Liver (tissue), 9 donors: ENCODE measurements around the gene MVB12B. TPM values are rescaled to one million over a fixed set of nuclear protein-coding genes. Genes with fewer than 3 reads are reported as not detected.

ENCODE experiments used
- DNase-seq: peaks from one replicate; pipeline ENCODE4 v3.0.0-alpha.2; 2017; ENCODE audit warnings: low spot score
- H3K27ac ChIP-seq, 2 donors: one replicate each; pipeline ENCODE4 v1.7.0; 2013; ENCODE audit warnings: inconsistent platforms in 2 of 2, low read length in 2 of 2, control low read depth in 1 of 2, low read depth in 1 of 2, mild to moderate bottlenecking in 1 of 2
- H3K27me3 ChIP-seq, 4 donors: one replicate each; pipeline versions ENCODE4 v1.6.1 to v1.7.0; 2013; ENCODE audit warnings: low read length in 3 of 4, inconsistent platforms in 1 of 4, mild to moderate bottlenecking in 1 of 4, moderate library complexity in 1 of 4; ENCODE audit not compliant: control insufficient read depth in 4 of 4, insufficient read depth in 4 of 4
- H3K36me3 ChIP-seq, 4 donors: one replicate each; pipeline versions ENCODE4 v1.6.1 to v1.7.0; 2013; ENCODE audit warnings: low read length in 3 of 4, mild to moderate bottlenecking in 3 of 4, low read depth in 1 of 4, moderate library complexity in 1 of 4; ENCODE audit not compliant: control insufficient read depth in 4 of 4, insufficient read depth in 3 of 4
- H3K4me1 ChIP-seq, 4 donors: one replicate each; pipeline versions ENCODE4 v1.6.1 to v1.7.0; 2013; ENCODE audit warnings: low read length in 3 of 4, mild to moderate bottlenecking in 3 of 4, moderate library complexity in 1 of 4; ENCODE audit not compliant: control insufficient read depth in 4 of 4, insufficient read depth in 4 of 4
- H3K4me3 ChIP-seq, 3 donors: one replicate each; pipeline versions ENCODE4 v1.6.1 to v1.7.0; 2013; ENCODE audit warnings: low read length in 3 of 3, control low read depth in 1 of 3, low read depth in 1 of 3, mild to moderate bottlenecking in 1 of 3
- H3K9ac ChIP-seq, 2 donors: one replicate each; pipeline ENCODE4 v1.7.0; 2013; ENCODE audit warnings: low read length in 2 of 2, mild to moderate bottlenecking in 2 of 2, moderate library complexity in 2 of 2, control low read depth in 1 of 2, low read depth in 1 of 2
- H3K9me3 ChIP-seq, 4 donors: one replicate each; pipeline versions ENCODE4 v1.6.1 to v1.7.0; 2013; ENCODE audit warnings: low read length in 3 of 4; ENCODE audit not compliant: control insufficient read depth in 4 of 4
- CTCF ChIP-seq: fragments of 150-350 bp; IDR thresholded peaks from 2 replicates; pipeline ENCODE4 v1.5.1; 2017; ENCODE audit warnings: improper control_type of control experiment, low read depth, low read length; ENCODE audit not compliant: missing input control
- EGR1 ChIP-seq, 2 donors: IDR thresholded peaks; 2 replicates each; pipeline ENCODE4 v1.6.1; 2016 to 2018; ENCODE audit warnings: antibody characterized with exemption in 2 of 2, low read depth in 2 of 2
- FOXA1 ChIP-seq: IDR thresholded peaks from 2 replicates; pipeline ENCODE4 v1.6.1; 2016; ENCODE audit warnings: antibody characterized with exemption
- FOXA2 ChIP-seq: IDR thresholded peaks from 2 replicates; pipeline ENCODE4 v1.6.1; 2016; ENCODE audit warnings: antibody characterized with exemption
- GABPA ChIP-seq, 2 donors: IDR thresholded peaks in 1 of 2; conservative IDR thresholded peaks in 1 of 2; 2 replicates each; pipeline ENCODE4 v1.6.1; 2016; ENCODE audit warnings: antibody characterized with exemption in 2 of 2, mild to moderate bottlenecking in 1 of 2, moderate library complexity in 1 of 2
- HNF4A ChIP-seq, 2 donors: conservative IDR thresholded peaks; 2 replicates each; pipeline ENCODE4 v1.6.1; 2016; ENCODE audit warnings: antibody characterized with exemption in 2 of 2, mild to moderate bottlenecking in 2 of 2
- HNF4G ChIP-seq: IDR thresholded peaks from 2 replicates; pipeline ENCODE4 v1.6.1; 2016; ENCODE audit warnings: antibody characterized with exemption
- JUND ChIP-seq, 2 donors: IDR thresholded peaks; 2 replicates each; pipeline ENCODE4 v1.6.1; 2016; ENCODE audit warnings: antibody characterized with exemption in 2 of 2
- NR2F2 ChIP-seq: IDR thresholded peaks from 2 replicates; pipeline ENCODE4 v1.6.1; 2016; ENCODE audit warnings: antibody characterized with exemption
- RAD21 ChIP-seq, 2 donors: IDR thresholded peaks; 2 replicates each; pipeline ENCODE4 v1.6.1; 2016; ENCODE audit warnings: antibody characterized with exemption in 2 of 2, mild to moderate bottlenecking in 2 of 2
- REST ChIP-seq: IDR thresholded peaks from 2 replicates; pipeline ENCODE4 v1.6.1; 2016; ENCODE audit warnings: antibody characterized with exemption, mild to moderate bottlenecking
- RXRA ChIP-seq, 2 donors: IDR thresholded peaks; 2 replicates each; pipeline ENCODE4 v1.6.1; 2017 to 2018; ENCODE audit warnings: antibody characterized with exemption in 2 of 2, mild to moderate bottlenecking in 1 of 2
- SP1 ChIP-seq: IDR thresholded peaks from 2 replicates; pipeline ENCODE4 v1.6.1; 2018; ENCODE audit warnings: antibody characterized with exemption, mild to moderate bottlenecking
- TAF1 ChIP-seq: conservative IDR thresholded peaks from 2 replicates; pipeline ENCODE4 v1.6.1; 2016; ENCODE audit warnings: antibody characterized with exemption, mild to moderate bottlenecking
- YY1 ChIP-seq: IDR thresholded peaks from 2 replicates; pipeline ENCODE4 v1.6.1; 2016; ENCODE audit warnings: antibody characterized with exemption, mild to moderate bottlenecking
- WGBS: extraction: QIAGEN DNeasy Blood & Tissue Kit; methylation state at CpG from one replicate; pipeline ENCODE4 v1.1.7; 2013; 5-methylcytosine and 5-hydroxymethylcytosine counted together
- polyA plus RNA-seq, 2 donors: library from polyadenylated mRNA; stranded (reverse) in 1 of 2; unstranded in 1 of 2; fragments of 200-250 nt in 1 of 2; fragments of >200 nt in 1 of 2; fragmentation: Nextera tagmentation in 1 of 2; extraction: Ambion mirVana in 1 of 2; gene quantifications; one replicate each; pipeline versions ENCODE4 v1.2.1 to v1.2.3, GENCODE V29; 2013 to 2015
- total RNA-seq, 2 donors: library from RNA; depleted of rRNA; stranded (reverse); fragments of >200 nt; gene quantifications; one replicate each; pipeline ENCODE4 v1.2.3, GENCODE V29; 2014
- TF ChIP-seq, protein P1 (sequence below): IDR thresholded peaks from 2 replicates; pipeline ENCODE4 v1.6.1; 2016; ENCODE audit warnings: antibody characterized with exemption
- TF ChIP-seq, protein P2 (sequence below): IDR thresholded peaks from 2 replicates; pipeline ENCODE4 v1.6.1; 2016; ENCODE audit warnings: antibody characterized with exemption
- TF ChIP-seq, protein P3 (sequence below): IDR thresholded peaks from 2 replicates; pipeline ENCODE4 v1.6.1; 2016; ENCODE audit warnings: antibody characterized with exemption
- donor health status: healthy.
- donor health status: healthy.
- donor health status: healthy.
- donor health status: healthy.
- donor health status: healthy.

The MVB12B gene
- total and polyA plus RNA-seq, 4 donors: 5.3 to 12.4 (median 8.4) TPM

DNA sequence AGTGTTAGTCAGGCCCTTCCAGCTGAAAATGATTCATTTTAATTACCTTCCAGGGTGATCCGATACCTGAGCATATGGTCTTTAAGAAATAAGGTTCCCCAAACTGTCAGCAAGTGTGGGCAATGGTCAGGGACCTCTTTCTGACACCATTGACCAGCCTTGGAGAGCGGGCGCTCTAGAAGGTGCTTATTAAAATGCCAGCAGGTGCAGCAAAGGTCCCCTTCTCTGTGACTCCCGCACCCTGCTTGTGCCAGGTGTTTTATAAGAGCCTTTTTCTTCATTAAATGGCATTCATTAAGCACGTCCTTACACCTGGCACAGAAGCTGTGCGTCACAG lies 85.3 kb downstream of the MVB12B start:
- no peaks in the 10 kb centered on the region for H3K27me3 ChIP-seq
- WGBS: 95% methylated on average over 6 of the region's 6 CpGs
- TF ChIP-seq TAF1: no peak
- no peak for TF ChIP-seq JUND (IDR thresholded peaks at IDR 0.05)
- no peak for TF ChIP-seq HNF4A (conservative IDR thresholded peaks at IDR 0.05)
- TF ChIP-seq RXRA (IDR thresholded peaks at IDR 0.05): no peak
- TF ChIP-seq, protein P1, sequence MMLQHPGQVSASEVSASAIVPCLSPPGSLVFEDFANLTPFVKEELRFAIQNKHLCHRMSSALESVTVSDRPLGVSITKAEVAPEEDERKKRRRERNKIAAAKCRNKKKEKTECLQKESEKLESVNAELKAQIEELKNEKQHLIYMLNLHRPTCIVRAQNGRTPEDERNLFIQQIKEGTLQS: no peak
- no peak for TF ChIP-seq FOXA1
- no peak for TF ChIP-seq REST
- TF ChIP-seq, protein P2, sequence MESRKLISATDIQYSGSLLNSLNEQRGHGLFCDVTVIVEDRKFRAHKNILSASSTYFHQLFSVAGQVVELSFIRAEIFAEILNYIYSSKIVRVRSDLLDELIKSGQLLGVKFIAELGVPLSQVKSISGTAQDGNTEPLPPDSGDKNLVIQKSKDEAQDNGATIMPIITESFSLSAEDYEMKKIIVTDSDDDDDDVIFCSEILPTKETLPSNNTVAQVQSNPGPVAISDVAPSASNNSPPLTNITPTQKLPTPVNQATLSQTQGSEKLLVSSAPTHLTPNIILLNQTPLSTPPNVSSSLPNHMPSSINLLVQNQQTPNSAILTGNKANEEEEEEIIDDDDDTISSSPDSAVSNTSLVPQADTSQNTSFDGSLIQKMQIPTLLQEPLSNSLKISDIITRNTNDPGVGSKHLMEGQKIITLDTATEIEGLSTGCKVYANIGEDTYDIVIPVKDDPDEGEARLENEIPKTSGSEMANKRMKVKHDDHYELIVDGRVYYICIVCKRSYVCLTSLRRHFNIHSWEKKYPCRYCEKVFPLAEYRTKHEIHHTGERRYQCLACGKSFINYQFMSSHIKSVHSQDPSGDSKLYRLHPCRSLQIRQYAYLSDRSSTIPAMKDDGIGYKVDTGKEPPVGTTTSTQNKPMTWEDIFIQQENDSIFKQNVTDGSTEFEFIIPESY: no peak
- no peak for TF ChIP-seq SP1
- no peak for TF ChIP-seq EGR1 (IDR thresholded peaks at IDR 0.05; ENCODE audit: low read depth in 2 of 2)
- DNase-seq: no peak
- H3K36me3 ChIP-seq: peaks cover 2 to 7% (median 3%) of the 10 kb centered on the region in 4 donors
- no peak overlapping the region for H3K27ac ChIP-seq
- no peaks in the 10 kb centered on the region for H3K4me1 ChIP-seq
- no peaks in the 10 kb centered on the region for H3K9me3 ChIP-seq
- H3K9ac ChIP-seq: no peak overlapping the region
- H3K4me3 ChIP-seq: no peak overlapping the region

DNA sequence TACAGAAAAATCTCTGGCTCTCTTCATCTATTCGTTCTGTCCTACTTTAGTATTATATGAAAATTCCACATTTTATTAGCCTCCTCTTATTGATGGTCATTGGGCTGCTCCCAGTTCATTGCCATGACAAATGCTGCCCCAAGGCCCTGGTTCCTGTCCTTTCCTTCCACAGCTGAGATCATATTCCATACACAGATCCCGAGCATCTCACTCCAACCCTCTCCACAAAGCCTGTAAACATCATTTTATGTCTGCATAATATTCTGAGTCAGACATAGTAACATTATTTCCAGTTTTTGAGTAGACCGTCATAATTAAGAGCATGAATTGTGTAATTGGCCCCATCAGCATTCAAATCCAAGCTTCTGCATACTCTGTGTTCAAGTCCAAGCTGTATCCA lies 86.3 kb downstream of the MVB12B start:
- DNase-seq: no peak
- TF ChIP-seq FOXA2: no peak
- TF ChIP-seq REST: no peak
- no peak for TF ChIP-seq GABPA (IDR thresholded peaks at IDR 0.05 in 1 of 2, conservative IDR thresholded peaks at IDR 0.05 in 1 of 2)
- TF ChIP-seq YY1: no peak
- TF ChIP-seq HNF4G: no peak
- no peak for TF ChIP-seq RAD21 (IDR thresholded peaks at IDR 0.05)
- TF ChIP-seq RXRA (IDR thresholded peaks at IDR 0.05): no peak
- TF ChIP-seq, protein P2: no peak
- no peak for TF ChIP-seq TAF1
- TF ChIP-seq, protein P1: no peak
- no peak for TF ChIP-seq FOXA1
- no peak for TF ChIP-seq HNF4A (conservative IDR thresholded peaks at IDR 0.05)
- TF ChIP-seq, protein P3, sequence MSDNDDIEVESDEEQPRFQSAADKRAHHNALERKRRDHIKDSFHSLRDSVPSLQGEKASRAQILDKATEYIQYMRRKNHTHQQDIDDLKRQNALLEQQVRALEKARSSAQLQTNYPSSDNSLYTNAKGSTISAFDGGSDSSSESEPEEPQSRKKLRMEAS: no peak
- TF ChIP-seq SP1: no peak
- TF ChIP-seq CTCF: no peak
- TF ChIP-seq JUND (IDR thresholded peaks at IDR 0.05): no peak
- no peak for TF ChIP-seq NR2F2
- TF ChIP-seq EGR1 (IDR thresholded peaks at IDR 0.05; ENCODE audit: low read depth in 2 of 2): no peak
- no peak overlapping the region for H3K27ac ChIP-seq
- no peak overlapping the region for H3K4me3 ChIP-seq
- peaks cover 2 to 7% (median 4%) of the 10 kb centered on the region in 4 donors for H3K36me3 ChIP-seq
- no peaks in the 10 kb centered on the region for H3K27me3 ChIP-seq
- no peaks in the 10 kb centered on the region for H3K4me1 ChIP-seq
- H3K9me3 ChIP-seq: no peaks in the 10 kb centered on the region
- WGBS: 92% methylated on average over 3 of the region's 3 CpGs
- H3K9ac ChIP-seq: no peak overlapping the region
